HEK293T (cell line): Measurements from ENCODE around the gene GMPPA.

Experiments used
- CTCF ChIA-PET: fragments of 350-600 bp; formaldehyde crosslinking; extraction: SDS; loops from one replicate; lab custom pipeline; 2021; ENCODE audit warnings: antibody characterized with exemption, inconsistent platforms; lab: Yijun Ruan, JAX
- POLR2A ChIA-PET: fragments of 350-600 bp; formaldehyde crosslinking; extraction: SDS; loops from one replicate; lab custom pipeline; 2020; ENCODE audit warnings: antibody characterized with exemption, inconsistent platforms; lab: Yijun Ruan, JAX
- DNase-seq: peaks from one replicate; pipeline ENCODE4 v3.0.0; 2012; ENCODE audit warnings: mixed read lengths; ENCODE audit errors: extremely low spot score
- ARNT ChIP-seq: fragments of 450-650 bp; IDR thresholded peaks from 2 replicates; pipeline ENCODE4 v1.6.1; 2017; ENCODE audit warnings: mild to moderate bottlenecking
- BHLHE40 ChIP-seq: fragments of 450-650 bp; IDR thresholded peaks from 2 replicates; pipeline ENCODE4 v1.6.1; 2016; ENCODE audit warnings: mild to moderate bottlenecking, moderate library complexity, borderline replicate concordance
- CTBP1 ChIP-seq: fragments of 450-650 bp; IDR thresholded peaks from 2 replicates; pipeline ENCODE4 v1.6.1; 2016; ENCODE audit warnings: borderline replicate concordance
- ELF4 ChIP-seq: fragments of 450-650 bp; IDR thresholded peaks from 2 replicates; pipeline ENCODE4 v1.6.1; 2017; ENCODE audit warnings: antibody characterized with exemption
- FOXA1 ChIP-seq: fragments of 450-650 bp; IDR thresholded peaks from 2 replicates; pipeline ENCODE4 v1.6.1; 2016; ENCODE audit warnings: mild to moderate bottlenecking
- FOXK2 ChIP-seq: fragments of 450-650 bp; IDR thresholded peaks from 2 replicates; pipeline ENCODE4 v1.6.1; 2016; ENCODE audit warnings: mild to moderate bottlenecking
- FOXM1 ChIP-seq: fragments of 450-650 bp; IDR thresholded peaks from 2 replicates; pipeline ENCODE4 v1.6.1; 2017; ENCODE audit warnings: mild to moderate bottlenecking, borderline replicate concordance
- HDGF ChIP-seq: fragments of 450-650 bp; IDR thresholded peaks from 2 replicates; pipeline ENCODE4 v1.6.1; 2017; ENCODE audit warnings: antibody characterized with exemption, borderline replicate concordance
- L3MBTL2 ChIP-seq: fragments of 450-650 bp; conservative IDR thresholded peaks from 2 replicates; pipeline ENCODE4 v1.6.1; 2016; ENCODE audit warnings: mild to moderate bottlenecking
- LEF1 ChIP-seq: fragments of 450-650 bp; IDR thresholded peaks from 2 replicates; pipeline ENCODE4 v1.6.1; 2017; ENCODE audit warnings: mild to moderate bottlenecking, borderline replicate concordance
- NFRKB ChIP-seq: fragments of 450-650 bp; IDR thresholded peaks from 2 replicates; pipeline ENCODE4 v1.6.1; 2016; ENCODE audit warnings: mild to moderate bottlenecking, moderate library complexity
- PKNOX1 ChIP-seq: fragments of 450-650 bp; IDR thresholded peaks from 2 replicates; pipeline ENCODE4 v1.6.1; 2016
- SP1 ChIP-seq: fragments of 450-650 bp; IDR thresholded peaks from 2 replicates; pipeline ENCODE4 v1.6.1; 2017
- SUZ12 ChIP-seq: fragments of 450-650 bp; IDR thresholded peaks from 2 replicates; pipeline ENCODE4 v1.6.1; 2016; ENCODE audit warnings: mild to moderate bottlenecking
- TARDBP ChIP-seq: fragments of 450-650 bp; IDR thresholded peaks from 2 replicates; pipeline ENCODE4 v1.6.1; 2016
- ZNF384 ChIP-seq: fragments of 450-650 bp; IDR thresholded peaks from 2 replicates; pipeline ENCODE4 v1.6.1; 2016

GMPPA gene

DNA sequence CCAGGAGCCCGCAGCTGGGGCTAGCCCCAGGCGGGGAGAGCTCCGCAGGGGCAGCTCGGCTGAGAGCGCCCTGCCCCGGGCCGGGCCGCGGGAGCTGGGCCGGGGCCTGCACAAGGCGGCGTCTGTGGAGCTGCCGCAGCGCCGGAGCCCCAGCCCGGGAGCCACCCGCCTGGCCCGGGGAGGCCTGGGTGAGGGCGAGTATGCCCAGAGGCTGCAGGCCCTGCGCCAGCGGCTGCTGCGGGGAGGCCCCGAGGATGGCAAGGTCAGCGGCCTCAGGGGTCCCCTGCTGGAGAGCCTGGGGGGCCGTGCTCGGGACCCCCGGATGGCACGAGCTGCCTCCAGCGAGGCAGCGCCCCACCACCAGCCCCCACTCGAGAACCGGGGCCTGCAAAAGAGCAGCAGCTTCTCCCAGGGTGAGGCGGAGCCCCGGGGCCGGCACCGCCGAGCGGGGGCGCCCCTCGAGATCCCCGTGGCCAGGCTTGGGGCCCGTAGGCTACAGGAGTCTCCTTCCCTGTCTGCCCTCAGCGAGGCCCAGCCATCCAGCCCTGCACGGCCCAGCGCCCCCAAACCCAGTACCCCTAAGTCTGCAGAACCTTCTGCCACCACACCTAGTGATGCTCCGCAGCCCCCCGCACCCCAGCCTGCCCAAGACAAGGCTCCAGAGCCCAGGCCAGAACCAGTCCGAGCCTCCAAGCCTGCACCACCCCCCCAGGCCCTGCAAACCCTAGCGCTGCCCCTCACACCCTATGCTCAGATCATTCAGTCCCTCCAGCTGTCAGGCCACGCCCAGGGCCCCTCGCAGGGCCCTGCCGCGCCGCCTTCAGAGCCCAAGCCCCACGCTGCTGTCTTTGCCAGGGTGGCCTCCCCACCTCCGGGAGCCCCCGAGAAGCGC lies 15.0 kb upstream of the GMPPA start:
- ChIA-PET POLR2A (interaction anchor here (1.7 kb wide), 1 partner anchor 16 kb away, joined by 5 read pairs; no protein-coding TSS in a partner anchor), CTCF (interaction anchor here (2.0 to 2.2 kb wide), 2 partner anchors 26 to 46 kb away, joined by 5 to 13 read pairs; no protein-coding TSS in a partner anchor)
- no peak for DNase-seq
- TF ChIP-seq HDGF: no peak
- TF ChIP-seq ZNF384: no peak
- TF ChIP-seq L3MBTL2: no peak
- no peak for TF ChIP-seq FOXK2
- TF ChIP-seq CTBP1: no peak
- no peak for TF ChIP-seq BHLHE40
- TF ChIP-seq LEF1: no peak
- no peak for TF ChIP-seq FOXA1
- no peak for TF ChIP-seq TARDBP
- TF ChIP-seq SP1: no peak
- TF ChIP-seq ELF4: no peak
- no peak for TF ChIP-seq SUZ12
- TF ChIP-seq NFRKB: no peak
- no peak for TF ChIP-seq FOXM1
- TF ChIP-seq ARNT: no peak
- TF ChIP-seq PKNOX1: no peak

- CTCF ChIA-PET: interaction anchor here (1.6 to 2.9 kb wide), 3 partner anchors 9 to 25 kb away, joined by 4 to 32 read pairs (median 6); a partner anchor contains a TSS
- POLR2A ChIA-PET: no interaction called here
These were observed 14.1 kb upstream of the GMPPA start for GRCh38 chr2:219484343-219485200.

DNA sequence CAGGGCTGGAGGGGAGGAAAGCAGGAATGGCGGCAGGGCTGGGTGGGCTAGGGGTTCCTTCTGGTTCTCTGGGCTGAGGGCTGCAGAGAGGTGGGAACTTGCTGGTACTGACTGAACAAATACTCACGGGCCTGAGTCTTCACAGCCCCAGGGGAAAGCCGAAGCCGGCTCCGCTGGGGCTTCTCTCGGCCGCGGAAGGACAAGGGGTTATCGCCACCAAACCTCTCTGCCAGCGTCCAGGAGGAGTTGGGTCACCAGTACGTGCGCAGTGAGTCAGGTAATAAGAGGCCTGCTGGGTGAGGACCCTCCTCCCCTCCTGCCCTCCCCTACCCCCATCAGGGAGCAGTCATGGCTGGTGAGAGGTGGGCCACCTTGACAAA lies 13.5 kb upstream of the GMPPA start:
- ChIA-PET POLR2A (no interaction called here), CTCF (interaction anchor here (1.2 to 2.9 kb wide), 5 partner anchors 9 to 57 kb away, joined by 3 to 32 read pairs (median 6); a partner anchor contains a TSS)
- no peak for DNase-seq
- TF ChIP-seq FOXK2 (no peak), SP1 (no peak), CTBP1 (no peak), HDGF (no peak), L3MBTL2 (no peak), FOXM1 (no peak), FOXA1 (no peak)

More at GRCh38 chr2:219484343-219485200, 14.1 kb upstream of the GMPPA start:
- no peak for TF ChIP-seq NFRKB
- no peak for DNase-seq

DNA sequence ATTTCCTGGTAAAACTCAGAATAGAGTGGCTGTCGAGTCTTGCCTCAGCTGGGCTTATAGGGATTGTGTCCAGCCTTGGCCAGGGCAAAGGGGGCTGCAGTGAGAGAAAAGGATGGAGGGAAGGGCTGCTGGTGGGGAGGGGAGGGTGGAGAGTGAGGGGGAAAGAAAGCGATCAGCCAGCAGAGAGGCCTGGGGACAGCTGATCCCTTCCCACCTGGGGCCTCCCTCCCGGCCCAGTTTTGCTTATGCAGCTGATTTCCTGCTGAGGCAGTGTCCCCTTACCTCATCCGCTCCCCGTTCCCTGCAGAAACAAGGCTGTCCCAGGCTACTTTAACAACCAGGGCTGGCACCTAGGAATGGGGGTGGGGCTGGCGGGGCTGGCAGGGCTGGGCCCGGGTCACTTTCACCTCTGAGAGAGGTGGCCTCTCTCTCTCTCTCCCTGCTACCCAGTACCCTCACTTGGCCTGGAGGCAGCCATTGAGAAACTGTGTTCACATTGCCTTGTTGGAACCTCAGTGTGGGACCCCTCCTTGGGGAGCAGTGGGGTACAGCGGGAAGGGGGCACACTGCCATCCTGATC lies 12.2 kb upstream of the GMPPA start:
- DNase-seq: peak; percentile 28
- CTCF ChIA-PET: interaction anchor here (1.0 to 2.9 kb wide), 7 partner anchors 8 to 55 kb away, joined by 3 to 32 read pairs (median 6); a partner anchor contains a TSS
- POLR2A ChIA-PET: interaction anchor here (0.9 to 1.1 kb wide), 3 partner anchors 7 to 11 kb away, joined by 3 to 4 read pairs (median 3); a partner anchor contains a TSS
- TF ChIP-seq TARDBP: no peak
- no peak for TF ChIP-seq L3MBTL2
- TF ChIP-seq LEF1: no peak
- TF ChIP-seq CTBP1: no peak
- TF ChIP-seq BHLHE40: no peak

DNA sequence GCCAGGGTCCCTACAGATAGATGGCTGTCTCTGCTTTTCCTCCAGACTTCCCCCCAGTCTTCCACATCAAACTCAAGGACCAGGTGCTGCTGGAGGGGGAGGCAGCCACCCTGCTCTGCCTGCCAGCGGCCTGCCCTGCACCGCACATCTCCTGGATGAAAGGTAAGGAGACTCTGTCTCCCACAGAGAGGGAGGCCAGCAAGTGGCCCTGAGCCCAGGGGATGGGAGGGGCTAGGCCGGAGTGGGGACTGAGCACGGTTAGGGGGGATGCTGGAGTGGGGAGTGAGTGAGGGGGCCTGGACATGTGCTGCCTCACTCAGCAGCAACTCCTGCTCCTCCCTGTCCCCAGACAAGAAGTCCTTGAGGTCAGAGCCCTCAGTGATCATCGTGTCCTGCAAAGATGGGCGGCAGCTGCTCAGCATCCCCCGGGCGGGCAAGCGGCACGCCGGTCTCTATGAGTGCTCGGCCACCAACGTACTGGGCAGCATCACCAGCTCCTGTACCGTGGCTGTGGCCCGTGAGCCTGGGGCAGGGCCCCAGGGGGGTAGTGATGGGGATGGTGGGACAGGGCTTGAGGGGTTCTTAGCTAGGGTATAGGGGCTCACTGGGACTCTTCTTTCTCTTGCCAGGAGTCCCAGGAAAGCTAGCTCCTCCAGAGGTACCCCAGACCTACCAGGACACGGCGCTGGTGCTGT lies 10.4 kb upstream of the GMPPA start:
- no peak for DNase-seq
- CTCF ChIA-PET: no interaction called here
- POLR2A ChIA-PET: interaction anchor here (1.4 kb wide), 1 partner anchor 10 kb away, joined by 5 read pairs; the partner anchor contains the start of gene GMPPA
- TF ChIP-seq FOXM1: no peak
- TF ChIP-seq SP1: no peak
- no peak for TF ChIP-seq L3MBTL2
- no peak for TF ChIP-seq LEF1
- TF ChIP-seq BHLHE40: no peak
- TF ChIP-seq SUZ12: no peak
- TF ChIP-seq PKNOX1: no peak
- TF ChIP-seq NFRKB: no peak
- no peak for TF ChIP-seq ARNT
- no peak for TF ChIP-seq TARDBP
- TF ChIP-seq FOXA1: no peak
- no peak for TF ChIP-seq HDGF
- TF ChIP-seq ZNF384: no peak
- TF ChIP-seq ELF4: no peak
- TF ChIP-seq CTBP1: no peak
- no peak for TF ChIP-seq FOXK2
